SKM-1 (cell line): ENCODE data around the gene CD300A.

Experiments used
- DNase-seq: peaks from one replicate; lab custom pipeline; 2025; ENCODE audit not compliant: unreplicated experiment; lab: John Stamatoyannopoulos, UW

CD300A gene

DNA sequence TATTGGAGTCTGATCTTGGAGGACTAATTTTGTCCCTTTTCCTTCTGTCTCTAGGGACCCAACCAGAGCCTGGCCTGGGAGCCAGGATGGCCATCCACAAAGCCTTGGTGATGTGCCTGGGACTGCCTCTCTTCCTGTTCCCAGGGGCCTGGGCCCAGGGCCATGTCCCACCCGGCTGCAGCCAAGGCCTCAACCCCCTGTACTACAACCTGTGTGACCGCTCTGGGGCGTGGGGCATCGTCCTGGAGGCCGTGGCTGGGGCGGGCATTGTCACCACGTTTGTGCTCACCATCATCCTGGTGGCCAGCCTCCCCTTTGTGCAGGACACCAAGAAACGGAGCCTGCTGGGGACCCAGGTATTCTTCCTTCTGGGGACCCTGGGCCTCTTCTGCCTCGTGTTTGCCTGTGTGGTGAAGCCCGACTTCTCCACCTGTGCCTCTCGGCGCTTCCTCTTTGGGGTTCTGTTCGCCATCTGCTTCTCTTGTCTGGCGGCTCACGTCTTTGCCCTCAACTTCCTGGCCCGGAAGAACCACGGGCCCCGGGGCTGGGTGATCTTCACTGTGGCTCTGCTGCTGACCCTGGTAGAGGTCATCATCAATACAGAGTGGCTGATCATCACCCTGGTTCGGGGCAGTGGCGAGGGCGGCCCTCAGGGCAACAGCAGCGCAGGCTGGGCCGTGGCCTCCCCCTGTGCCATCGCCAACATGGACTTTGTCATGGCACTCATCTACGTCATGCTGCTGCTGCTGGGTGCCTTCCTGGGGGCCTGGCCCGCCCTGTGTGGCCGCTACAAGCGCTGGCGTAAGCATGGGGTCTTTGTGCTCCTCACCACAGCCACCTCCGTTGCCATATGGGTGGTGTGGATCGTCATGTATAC, 26.5 kb upstream of the CD300A start:
- no peak for DNase-seq

DNA sequence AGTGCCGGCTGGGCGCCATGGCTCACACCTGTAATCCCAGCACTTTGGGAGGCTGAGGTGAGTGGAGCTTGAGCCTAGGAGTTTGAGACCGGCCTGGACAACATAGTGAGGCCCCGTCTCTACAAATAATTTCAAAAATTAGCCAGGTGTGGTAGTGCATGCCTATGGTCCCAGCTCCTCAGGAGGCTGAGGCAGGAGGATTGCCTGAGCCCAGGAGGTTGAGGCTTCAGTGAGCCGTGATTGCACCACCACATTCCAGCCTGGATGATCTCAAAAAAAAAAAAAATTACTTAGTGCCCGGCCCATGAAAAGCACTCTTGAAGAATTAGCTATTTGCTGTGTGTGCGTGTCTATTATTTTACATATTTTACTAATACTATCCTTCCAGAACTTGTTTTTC, 24.9 kb upstream of the CD300A start:
- DNase-seq: no peak

DNA sequence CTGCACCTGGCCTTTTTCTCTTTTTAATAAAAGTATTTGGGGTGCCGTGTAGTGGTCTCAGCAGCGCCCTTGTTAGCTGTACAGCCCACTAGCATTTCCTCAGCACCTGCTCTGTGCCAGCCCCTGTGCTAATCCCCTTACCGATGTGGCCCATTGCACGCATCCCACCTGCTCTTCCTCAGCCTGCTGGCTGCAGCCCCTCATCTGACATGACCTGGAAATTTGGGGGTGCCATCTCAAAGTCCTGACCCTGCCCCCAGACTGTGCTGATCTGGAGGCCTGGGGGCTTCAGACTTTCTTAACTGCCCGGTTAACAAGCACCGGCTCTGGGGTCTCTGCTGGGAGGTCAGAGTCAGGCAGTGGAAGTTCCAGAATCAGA, 24.2 kb upstream of the CD300A start:
- no peak for DNase-seq

DNA sequence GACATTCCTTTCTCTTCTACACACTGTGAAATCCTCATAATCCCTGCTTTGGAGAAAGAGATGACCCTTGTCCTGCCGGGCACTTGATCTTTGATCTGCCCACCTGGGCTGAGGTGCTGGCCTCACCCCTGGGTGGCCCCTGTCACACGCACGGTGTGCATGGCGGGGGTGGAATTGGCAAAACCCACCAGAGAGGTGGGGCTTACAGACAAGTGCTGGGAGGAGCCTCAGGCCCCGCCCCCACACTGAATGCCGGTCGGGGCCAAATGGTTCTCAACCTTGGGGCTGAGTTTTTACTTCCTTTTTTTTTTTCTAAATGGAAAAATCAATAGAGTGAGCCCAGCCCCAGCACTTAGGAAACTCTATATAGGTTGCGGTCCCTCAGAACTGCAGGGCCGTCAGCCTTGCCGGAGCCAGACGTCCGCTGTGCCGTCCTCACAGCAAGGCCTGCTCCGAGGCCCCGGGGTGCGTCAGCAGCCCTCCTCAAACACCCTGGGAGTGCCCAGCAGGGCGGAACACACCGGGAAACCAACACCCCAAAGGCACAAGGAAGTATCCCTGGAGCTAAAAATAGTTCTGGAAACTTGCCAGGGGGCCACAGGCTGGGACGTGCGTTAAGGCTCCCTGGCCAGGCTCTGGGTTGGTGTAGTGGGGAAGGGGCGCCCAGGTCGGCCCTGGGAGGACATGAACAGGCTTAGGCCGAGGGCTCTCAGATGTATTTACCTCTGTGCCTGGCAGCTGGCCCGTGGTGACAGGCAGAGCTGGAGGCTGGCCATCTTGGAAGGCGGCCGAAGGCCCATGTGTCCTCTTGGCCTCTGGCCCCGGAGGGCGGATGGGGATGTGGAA, 23.5 kb upstream of the CD300A start:
- peak; percentile 84 for DNase-seq

DNA sequence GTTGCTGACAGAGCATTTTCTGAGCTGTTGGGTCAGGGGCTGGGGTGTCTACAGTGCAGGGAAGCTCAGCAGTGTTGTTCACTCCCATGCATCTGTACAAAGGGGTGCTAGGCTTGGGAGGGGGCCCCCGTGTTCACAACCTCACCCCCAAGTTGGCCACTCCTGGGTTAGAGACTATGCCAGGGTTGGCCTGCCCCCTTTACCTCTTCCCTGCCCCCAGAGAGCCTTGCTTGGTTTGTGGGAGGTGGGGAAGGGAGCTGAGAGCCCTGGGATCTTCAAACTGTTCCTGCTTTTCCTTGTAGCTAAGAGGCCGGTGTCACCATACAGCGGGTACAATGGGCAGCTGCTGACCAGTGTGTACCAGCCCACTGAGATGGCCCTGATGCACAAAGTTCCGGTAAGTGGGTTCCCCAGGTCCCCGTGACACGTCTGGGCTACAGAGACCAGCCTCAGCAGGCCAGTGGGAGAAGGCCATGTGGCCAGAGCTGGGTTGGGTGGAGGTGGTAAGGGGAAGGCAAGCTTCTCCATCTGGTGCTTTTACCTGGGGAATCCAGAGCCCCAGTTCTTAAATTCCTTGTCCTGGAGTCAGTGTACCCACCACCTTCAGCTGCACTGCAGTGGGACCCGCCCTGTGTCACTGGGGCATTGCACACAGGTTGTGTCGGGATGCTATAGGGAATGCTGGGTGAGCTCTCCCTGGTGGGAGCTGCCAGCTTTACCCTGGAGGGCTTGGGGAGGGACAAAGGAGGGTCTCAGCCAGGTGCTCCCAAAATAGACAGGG, 22.7 kb upstream of the CD300A start:
- no peak for DNase-seq

DNA sequence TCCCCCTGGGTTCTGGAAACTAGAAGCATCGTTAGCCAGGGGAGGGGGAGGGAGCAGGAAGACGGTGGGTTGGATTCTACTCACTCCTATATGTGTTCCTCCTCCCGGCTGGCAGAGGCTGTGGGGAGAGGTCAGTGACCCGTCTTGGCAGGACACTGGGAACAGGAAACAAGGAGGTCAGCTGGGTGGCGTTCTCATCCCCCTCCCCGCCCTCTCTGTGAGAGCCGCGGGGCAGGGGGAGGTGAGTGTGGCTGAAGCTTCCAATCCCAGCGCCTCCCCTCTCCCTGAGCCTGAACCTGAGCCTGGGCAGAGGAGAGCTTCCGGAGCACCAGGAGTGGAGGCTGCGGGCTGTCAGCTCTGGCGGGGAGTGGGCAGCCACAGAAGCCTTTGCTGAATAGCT, 22.0 kb upstream of the CD300A start:
- no peak for DNase-seq

DNA sequence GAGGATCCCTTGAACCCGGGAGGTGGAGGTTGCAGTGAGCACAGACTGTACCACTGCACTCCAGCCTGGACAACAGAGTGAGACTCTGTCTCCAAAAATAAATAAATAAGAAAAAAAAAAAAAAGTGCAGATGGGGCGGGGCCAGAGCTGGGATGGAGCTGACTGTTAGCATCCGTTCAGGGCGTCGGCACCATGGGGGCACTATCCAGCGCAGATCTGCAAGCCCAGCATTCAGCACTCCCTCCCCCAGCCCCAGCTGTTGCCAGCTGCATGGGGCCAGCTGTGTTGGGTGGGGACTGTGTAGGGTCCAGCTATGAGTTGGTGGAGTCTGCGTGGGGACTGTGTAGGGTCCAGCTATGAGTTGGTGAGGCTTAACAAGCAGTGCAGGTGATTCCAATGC, 21.3 kb upstream of the CD300A start:
- no peak for DNase-seq

DNA sequence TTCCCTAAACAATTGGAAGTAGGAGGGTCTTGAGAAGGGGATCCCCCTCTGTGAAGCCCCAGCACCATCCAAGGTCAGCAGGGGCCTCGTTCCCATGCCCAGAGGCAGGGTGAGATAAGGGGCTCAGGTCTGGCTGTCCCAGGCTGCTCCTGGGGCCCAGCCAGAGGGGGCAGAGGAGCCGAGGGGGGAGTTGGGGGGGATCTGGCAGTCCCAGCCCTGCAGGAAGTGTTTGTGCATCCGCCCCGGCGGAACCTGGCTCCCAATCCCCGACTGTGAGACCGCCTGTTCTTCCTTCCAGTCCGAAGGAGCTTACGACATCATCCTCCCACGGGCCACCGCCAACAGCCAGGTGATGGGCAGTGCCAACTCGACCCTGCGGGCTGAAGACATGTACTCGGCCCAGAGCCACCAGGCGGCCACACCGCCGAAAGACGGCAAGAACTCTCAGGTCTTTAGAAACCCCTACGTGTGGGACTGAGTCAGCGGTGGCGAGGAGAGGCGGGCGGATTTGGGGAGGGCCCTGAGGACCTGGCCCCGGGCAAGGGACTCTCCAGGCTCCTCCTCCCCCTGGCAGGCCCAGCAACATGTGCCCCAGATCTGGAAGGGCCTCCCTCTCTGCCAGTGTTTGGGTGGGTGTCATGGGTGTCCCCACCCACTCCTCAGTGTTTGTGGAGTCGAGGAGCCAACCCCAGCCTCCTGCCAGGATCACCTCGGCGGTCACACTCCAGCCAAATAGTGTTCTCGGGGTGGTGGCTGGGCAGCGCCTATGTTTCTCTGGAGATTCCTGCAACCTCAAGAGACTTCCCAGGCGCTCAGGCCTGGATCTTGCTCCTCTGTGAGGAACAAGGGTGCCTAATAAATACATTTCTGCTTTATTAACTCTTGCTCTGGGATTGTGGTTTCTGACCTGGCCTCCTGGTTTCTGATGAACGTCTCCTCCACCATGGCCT, 19.6 kb upstream of the CD300A start:
- no peak for DNase-seq

DNA sequence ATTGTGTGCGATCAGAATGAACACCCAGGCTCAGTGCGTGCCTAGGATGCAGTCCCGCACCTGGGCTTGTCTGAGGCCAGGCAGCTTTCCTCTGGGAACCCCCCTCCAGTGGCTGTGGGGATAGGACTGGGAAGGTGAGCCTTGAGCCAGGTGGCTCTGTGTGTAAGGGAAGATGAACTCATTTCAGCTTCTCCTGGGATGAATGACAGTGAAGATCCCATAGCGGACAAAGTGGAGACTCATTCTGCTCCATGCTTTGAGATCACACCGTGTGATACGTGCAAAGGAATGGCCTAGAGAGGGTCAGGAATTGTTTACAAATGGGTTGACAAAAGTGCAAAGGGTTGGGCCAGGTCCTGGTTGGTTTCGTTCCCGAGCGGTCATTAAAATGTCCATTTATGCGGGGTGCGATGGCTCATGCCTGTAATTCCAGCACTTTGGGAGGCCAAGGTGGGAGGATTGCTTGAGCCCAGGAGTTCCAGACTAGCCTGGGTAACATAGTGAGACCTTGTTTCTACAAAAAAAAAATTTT, 18.7 kb upstream of the CD300A start:
- no peak for DNase-seq

DNA sequence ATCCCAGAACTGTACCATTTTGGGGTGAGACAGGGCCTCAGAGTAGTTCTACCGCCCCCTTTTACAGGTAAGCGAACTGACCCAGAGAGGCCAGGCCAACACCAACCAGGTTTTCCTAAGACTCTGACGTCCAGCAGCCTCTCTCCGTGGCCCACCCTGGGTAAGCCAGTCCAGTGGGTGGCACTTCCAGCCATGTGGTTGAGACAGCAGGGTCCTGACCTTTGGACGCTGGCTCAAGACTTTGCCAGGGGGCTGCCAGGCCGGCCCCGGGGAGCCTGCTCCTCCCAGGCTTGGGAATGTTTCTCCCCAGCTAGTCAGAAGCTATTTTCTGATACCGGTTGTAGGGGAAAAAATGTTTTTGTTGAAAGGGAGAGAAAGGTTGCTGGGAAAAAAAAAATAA, 17.7 kb upstream of the CD300A start:
- DNase-seq: no peak

DNA sequence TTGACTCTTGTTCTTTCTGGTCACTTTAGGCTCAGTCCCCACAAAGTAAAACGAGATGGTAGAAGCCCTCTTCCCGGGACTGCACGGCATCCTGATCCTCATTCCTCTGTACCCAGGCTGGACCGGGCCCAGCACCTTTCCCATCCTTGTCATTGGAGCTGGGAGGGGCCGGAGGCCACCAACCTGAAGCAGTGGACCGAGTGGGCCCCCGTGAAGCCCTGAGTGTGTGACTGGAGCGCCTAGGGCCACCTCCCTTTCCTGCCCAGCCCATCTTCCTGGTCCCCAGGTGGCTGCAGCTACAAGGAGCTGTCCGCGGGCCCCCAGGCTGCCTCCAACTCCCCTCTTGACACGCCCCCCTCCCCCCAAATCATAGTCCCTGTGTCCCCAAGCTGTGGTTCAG, 17.1 kb upstream of the CD300A start:
- no peak for DNase-seq

DNA sequence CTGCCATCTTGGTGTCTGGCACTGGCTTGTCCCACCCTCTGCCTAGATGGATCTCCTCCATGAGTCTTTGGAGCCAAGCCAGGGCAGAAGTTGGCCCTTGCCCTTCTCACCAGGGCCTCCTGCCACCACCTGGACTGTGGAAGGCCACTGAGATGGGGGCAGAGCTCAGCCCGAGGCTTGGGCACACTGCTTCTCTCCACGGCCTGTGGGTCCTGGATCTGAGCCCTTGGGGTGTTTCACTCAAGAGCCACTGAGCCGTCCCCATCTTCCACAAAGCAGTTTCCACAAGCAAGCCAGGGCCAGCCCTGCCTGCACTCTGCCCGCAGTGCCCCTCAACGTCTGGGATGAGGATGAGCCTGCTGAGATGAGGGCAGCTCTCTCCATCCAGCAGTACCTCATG, 16.7 kb upstream of the CD300A start:
- no peak for DNase-seq

DNA sequence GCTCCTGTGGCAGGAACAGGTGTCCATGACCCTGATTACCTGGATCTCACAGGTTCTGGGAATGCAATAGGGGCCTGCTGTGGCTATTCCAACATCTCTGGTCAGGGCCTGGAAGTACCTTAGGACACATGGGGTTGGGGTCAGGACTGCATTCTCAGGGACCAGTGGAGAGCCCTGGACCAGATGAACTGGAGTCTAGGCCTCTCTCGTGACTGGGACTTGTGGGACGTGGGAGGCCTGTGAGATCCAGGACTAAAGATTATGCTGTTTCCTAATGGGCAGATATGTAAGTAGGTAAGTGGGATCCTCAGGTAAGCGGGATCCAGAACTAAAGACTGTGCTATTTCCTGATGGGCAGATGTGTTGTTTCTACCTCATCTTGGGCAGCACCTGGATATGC, 16.2 kb upstream of the CD300A start:
- DNase-seq: no peak

DNA sequence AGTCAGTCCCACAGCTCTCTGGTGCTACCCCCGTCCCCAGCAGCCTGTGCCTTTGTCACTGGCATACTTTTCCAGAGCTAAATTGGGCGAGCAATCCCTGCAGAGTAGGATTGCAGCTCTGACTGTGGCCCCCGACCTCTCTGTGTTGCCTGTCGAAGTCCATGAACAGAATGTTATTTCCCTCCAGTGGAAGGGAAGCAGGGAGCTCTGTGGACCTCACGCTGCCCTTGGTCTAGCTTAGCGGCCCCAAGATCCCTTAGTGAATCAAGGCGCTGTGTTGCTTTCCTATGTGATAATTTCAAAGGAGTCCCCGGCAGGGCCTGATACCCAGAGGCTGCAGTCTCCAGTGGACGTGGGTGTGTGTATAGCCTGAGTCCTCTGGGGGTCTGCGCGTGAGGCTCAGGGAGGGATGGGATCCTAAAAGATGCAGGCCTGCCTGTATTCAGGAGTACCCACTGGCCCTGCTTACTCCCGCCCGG, 15.5 kb upstream of the CD300A start:
- no peak for DNase-seq

DNA sequence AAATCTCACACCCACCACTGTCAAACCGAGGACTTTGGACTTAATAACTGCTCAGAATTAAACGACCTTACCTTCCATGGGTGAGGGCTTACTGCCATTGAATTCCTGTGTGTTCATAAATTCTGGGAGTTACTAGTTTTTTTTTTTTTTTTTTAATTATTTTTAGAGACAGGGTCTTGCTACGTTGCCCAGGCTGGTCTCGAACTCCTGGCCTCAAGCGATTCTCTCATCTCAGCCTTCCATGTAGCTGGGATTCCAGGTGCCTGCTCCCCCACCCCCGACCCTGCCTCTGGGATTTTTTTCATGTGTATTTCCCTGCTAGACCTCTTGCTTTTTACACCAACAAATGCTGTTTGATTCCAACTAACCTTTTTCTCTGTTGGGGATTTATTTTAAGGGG, 14.9 kb upstream of the CD300A start:
- DNase-seq: no peak

DNA sequence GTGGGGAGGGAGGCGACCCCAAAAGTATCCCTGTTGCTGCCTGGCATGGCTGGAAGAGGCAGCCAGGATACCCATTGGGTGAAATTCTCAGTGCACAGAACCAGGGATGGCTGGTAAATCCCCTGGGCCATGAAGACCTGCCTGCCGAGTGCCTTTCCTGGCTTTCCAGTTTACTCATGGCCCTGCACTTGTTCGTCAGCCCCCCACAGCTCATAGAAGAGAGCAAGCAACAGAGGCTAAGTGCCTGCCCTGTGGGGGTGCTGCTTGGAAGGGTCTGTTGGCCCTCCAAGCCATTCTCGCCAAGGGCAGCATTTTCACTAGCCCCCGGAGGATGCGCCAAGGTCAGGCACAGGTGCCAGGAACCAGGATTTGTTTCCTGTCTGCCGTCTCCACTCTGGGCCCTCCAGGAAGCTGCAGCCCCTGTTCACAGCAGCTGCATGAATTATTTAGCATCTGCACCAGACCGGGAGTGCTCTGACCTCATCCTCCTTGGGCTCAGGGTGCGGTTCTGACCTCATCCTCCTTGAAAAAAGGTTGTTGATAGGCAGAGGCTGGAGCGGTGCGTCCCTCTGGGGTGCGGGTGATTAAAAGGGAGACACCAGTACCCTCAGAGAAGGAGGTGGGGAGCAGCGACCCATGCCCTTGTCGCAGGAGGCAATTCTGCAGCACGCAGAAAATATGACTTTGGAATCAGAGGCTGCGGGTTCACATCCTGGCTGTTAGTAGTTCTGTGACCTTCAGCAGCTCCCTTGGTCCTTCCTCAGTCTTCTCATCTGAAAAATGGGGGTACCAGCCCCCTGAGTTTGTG, 14.2 kb upstream of the CD300A start:
- DNase-seq: no peak

DNA sequence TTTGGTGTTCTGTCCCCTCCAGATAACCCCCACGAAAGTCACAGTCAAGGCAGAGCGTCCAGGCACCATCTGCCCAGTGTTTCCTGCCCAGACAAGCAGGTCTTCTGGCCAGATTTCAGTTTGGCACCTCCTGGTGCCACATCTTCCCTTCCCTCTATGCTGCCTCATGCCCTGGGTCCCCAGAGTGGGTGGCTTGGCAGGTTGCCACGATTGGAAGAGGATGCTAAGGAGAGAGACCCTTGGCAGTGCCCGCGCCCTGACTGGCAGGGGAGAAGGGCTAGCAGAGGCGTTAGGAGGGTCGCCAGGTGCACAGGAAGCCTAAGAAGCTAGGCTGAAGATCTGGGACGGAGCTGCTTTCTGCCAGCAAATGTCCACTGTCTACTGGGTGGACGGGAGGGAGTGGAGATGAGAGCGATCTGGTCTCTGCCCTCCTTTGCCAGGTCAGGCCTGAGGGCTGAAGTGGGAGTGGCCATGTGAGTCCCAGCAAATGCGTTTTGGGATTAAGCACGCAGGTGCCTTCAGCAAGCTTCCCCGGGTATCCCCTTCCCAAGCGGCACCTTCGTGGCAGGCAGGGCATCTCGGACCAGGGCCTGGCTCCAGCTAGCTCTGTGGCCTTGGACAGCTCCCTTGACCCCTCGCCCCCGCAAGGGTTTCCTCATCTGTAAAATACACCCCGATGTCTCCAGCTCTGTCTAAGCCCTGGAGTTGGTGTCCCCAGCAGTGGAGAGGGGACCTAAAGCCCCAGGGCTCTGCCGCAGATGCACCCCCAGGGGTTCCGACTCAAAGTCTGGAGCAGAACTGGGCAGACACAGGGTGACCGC, 13.4 kb upstream of the CD300A start:
- DNase-seq: no peak

DNA sequence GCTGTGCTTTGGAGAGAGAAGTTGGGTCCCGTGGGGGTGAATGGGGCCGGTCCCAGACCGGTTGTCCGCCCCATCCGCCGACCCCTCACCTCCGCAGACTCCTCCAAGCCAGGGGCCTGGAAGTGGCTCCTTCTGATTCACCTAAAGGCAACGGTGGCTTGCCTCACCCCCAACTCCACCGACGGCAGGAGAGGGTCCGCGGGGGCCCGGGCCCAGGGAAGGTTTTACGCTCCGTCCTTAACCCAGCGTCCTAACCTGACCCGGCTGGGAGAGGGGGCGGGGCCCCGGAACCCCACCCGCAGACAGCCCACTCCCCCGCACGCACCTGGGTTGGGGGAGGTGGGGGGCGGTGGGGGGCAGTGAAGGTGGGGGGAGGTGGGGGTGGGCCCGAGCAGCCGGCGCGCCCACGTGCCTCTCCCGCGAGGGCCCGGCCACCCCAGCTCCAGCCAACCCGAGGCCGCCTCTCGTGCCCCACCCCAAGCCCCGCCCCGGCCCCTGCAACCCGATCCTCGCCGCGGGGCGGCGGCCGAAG, 12.7 kb upstream of the CD300A start:
- peak; percentile 80 for DNase-seq
